ENCODE data around the gene PERCC1. TPM values are rescaled to one million over a fixed set of nuclear protein-coding genes. Genes with fewer than 3 reads are reported as not detected.

Gene PERCC1
- total RNA-seq, 1 donor from 2014 or later: not detected

DNA sequence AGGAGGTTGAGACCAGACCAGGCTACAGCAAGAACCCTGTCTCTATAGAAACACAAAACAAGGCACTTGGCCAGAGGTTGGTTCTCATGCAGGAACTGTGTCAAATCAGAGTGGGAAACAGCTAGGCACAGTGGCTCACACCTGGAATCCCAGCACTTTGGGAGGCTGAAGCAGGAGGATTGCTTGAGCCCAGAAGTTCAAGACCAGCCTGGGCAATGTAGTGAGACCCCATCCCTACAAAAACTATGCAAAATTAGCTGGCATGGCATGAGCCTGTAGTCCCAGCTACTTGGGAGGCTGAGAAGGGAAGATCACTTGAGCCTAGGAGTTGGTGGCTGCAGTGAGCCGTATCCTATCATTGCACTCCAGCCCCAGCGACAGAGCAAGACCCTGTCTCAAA is 18.0 kb upstream of the PERCC1 start:
- no peak for DNase-seq (ENCODE audit: low read depth in 2 of 2)

DNA sequence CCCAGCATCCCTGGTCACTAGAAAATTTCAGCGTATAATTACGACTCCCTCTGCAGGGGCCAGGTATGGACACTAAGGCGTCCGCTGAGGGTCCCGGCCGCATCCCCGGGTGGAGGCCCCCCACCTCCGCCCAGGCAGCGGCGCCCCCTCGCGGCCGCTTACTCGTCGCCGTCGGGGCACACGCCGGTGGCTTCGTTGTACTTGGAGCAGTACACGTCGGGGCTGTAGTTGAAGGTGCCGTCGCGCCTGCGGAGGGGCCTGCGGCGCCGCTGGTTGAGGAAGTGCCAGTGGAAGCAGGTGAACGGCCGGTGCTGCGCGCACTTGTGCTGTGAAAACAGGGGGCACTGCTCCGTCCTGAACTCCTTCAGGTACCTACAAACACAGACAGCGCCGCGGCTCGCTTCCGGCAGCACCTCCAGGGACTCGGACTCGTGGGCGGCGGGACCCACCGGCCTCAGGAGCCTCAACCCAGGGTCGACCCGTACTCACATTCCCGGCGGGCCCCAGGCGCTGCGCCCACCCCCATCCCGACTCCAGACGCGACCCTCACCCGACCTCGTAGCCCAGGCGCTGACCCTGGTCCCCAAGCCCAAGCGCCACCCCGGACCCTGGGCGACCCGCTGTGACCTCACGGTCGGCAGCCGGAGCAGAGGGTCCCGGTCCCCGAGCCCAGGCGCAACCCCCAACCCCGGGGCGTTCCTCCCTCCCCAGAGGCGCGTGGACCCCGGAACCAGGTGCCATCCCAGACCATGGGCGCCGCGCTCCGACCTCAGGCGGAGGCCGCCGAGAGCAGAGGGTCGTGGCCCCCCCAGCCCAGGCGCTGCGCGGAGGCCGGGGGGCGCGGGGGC is 17.0 kb upstream of the PERCC1 start:
- DNase-seq (ENCODE audit: low read depth in 2 of 2): peak; percentile 24 to 71

DNA sequence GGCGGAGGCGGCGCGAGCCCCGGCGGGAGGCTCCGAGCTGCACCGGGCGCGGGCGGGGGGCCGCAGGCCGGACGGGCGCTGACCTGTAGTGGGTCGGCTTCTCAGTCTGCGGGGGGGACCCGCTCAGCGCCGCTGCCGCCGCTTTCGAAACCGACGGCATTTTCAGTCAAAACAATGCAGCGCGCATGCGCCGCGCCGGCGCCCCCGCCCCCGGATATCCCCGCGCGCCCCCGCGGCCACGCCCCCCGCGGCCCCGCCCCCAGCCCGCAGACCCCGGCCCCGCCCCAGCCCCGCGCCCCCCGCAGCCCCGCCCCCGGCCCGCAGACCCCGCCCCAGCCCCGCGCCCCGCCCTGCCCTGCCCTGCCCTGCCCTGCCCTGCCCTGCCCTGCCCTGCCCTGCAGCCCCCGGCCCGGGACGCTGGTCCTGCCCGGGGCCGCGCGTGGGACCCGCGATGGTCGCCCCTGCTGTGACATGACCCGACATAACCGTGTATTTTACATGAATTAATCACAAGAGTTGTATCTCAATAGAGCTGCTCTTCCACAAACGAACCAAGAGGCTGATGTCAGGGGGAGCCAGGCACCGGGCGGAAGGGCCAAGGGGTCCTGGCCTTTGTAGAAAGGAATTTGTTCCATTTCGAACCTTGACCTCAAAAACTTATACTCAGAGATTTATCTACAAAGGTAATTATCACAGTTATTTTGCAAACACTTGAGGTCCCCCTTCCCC is 16.2 kb upstream of the PERCC1 start, which contains the start of gene UNKL:
TSS of gene UNKL (minus strand) at position 173 of the 729 bp plus-strand sequence. CDS start at position 160, 13 bp downstream.
- DNase-seq (ENCODE audit: low read depth in 2 of 2): peak; percentile 36 to 66

DNA sequence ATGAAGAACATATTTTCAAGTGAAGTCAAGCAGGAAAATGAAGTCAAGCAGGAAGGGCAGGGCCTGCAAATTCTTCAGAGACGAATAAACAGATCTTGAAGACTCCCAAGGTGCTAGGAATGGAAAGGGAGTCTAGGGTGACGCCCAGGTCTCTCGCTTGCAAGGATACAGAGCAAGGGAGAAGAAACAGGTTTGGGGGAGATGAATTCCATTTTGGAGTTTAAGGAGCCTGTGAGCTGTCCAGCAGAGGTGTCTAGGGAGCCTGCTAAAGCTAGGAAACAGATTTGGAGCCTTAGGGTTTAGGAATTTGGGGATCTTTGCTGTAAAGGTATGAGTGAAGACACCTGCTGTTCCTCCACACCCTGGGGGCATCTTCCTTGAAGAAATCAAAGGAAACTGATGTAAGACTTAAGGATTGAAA is 14.3 kb upstream of the PERCC1 start:
- no peak for DNase-seq (ENCODE audit: low read depth in 2 of 2)

DNA sequence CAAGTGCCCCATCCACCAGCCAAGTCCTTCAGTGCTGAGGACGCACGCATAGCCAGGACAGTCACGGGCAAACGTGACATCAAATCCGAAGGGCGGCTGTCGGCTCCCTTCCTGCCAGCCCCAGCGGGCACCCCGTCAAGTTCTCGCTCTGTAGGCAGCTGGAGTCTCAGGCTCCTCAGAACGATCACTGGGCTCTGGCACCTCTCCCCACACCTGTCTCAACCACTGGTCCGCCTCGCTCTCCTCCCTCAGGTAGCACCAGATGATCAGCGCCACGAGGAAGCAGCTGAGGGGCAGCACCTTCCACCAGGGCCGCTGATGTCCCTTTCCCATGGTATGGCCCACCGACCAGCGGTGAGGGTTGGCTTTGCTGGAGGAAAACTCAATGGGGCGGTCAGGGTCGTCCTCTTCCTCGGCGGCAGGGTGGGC is 10.8 kb upstream of the PERCC1 start:
- DNase-seq (ENCODE audit: low read depth in 2 of 2): peak in 1 of 2 donors; percentile 9

DNA sequence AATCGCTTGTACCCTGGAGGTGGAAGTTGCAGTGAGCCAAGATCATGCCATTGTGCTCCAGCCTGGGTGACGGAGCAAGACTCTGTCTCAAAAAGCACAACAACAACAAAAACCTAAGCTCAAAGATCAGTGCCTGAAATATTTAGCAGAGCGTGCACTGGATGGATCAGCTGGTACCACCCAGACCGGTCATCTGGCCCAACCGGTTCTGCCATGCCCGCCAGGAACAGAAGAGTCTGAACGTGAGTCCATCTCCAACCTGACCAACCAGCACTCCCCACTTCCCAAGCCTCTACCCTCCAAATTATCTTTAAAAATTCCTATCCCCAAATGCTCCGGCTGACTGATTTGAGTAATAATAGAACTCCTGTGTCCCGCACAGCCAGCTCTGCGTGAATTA is 8.8 kb upstream of the PERCC1 start:
- DNase-seq (ENCODE audit: low read depth in 2 of 2): no peak

DNA sequence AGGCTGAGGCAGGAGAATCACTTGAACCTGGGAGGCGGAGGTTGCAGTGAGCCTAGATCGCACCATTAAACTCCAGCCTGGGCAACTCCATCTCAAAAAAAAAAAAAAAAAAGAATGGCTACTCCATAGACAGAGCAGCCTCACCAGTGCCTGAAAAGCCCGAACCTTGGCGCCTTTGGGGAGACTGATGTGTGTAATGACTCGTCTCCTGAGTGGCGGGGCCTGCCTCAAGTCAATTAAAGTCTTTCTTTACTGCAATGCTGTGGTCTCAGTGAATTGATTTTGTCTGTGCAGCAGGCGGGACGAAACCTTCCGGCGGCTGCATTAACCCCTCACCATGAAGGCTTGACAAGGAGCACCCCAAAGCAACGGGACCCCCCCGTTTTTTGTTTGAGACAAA is 6.8 kb upstream of the PERCC1 start:
- DNase-seq (ENCODE audit: low read depth in 2 of 2): no peak

DNA sequence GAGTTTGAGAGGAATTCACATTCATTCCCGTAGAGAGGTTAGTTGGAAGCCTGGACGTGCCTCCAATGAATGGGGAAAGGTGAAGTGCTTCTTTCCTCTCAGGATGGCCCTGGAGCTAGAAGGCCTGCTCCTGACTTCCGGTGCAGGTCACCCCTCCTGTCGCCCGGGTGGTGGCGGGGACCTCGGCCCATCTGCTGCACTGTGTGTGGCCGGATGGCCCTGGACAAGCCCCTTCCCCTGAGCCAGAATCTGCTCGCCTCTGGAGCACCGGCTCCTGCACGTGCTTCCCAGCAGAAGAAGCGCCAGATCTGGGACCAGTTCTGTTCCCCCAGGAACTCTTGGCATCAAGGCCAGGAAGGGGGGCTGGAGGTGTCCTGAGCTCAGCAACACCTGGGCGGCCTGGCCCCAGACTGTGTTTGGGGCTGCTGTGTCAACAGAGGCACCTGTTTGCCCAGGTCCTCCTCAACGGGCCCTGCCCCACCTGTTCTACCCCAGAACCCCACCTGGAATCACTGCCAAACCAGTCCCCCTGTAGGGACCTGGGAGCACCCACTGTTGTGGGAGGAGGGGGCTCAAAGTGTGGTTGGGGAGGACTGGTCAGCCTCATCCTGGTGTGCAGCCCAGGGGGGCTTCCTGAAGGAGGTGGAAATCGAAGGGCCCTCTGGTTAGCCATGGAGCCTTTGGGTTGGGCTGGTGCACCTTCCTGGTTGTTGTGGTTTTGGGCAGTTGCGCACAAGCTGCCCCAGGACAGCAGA is 5.1 kb upstream of the PERCC1 start:
- no peak for DNase-seq (ENCODE audit: low read depth in 2 of 2)

DNA sequence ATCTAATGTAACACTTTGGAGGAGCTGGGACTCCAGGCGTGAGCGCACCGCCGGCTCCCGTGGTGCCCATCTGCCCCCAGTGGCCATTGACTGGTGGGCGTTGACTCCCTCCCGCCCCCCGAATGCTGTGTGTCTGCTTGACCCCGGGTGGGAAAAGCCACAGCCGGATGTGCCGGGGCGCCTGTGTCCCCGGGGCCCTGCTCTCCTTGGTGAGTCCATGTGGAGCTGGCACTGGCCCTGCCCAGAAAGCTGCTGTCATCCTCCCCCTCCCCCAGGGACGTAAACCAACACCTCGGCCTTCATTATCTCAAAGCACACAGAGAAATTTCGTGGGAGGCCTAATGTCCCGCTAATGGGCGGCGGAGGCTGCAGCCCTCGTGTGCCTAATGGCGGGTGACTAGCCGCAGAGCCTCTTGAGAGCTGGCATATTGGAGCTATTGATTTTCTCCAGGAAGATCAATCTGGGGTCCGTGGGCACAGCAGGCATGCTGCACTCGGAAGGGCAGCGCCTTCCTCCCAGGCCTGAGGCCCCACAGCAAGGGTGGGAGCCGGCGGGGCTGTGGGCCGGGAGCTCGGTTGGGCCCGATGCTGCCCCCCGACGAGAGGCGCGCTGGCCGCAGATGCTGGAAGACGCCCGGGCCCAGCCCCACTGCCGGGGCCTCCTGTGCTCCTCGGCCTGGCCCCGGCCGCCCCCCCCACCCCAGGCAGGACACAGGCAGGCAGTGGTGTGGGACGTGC is 4.0 kb upstream of the PERCC1 start:
- DNase-seq (ENCODE audit: low read depth in 2 of 2): no peak

DNA sequence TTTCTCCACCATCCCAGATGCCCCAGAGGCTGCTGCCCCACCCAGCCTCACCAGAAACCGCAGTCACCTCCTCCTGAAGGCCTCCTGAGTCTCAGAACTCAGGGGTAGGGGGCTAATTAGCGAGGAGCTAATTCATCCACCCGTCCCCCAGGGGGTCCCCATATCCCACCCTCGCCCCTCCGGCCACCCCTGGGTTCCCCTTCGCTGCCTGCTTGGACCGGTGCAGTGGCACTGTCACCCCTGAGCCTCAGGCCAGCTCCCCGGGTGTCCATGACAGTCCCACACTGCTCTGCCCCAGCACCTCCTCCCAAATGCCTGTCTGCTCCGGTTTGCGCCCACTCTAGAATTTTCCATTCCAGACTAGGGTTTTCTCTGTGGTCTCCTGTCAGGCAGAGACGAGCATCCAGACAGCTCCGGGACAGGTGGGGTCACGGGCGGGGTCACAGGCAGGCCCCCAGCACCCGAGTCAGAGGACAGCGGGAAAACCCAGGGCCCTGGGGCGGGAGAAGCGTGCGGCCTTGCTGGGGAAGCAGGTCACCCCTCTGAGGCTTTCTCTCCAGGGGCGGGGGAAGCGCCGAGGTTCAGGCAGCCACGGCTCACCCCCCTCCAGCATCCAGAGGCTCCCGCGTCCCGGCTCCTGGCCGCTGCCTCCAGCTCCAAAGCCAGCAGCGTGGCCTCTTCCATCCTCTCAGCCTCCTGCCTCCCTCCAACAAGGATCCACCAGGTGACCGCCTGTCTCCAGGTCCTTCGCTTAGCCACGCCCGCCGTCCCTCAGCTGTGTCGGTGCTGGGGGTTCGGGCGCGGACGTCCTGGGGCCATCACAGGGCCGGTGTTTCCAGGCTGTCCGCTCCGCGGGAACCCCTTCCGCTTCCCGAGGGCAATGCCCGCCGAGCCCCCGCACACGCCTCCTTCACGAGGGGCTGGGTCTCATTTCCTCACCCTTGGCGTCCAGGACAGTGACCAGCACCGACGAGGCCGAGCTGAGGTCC is 3.1 kb upstream of the PERCC1 start:
- DNase-seq (ENCODE audit: low read depth in 2 of 2): no peak

DNA sequence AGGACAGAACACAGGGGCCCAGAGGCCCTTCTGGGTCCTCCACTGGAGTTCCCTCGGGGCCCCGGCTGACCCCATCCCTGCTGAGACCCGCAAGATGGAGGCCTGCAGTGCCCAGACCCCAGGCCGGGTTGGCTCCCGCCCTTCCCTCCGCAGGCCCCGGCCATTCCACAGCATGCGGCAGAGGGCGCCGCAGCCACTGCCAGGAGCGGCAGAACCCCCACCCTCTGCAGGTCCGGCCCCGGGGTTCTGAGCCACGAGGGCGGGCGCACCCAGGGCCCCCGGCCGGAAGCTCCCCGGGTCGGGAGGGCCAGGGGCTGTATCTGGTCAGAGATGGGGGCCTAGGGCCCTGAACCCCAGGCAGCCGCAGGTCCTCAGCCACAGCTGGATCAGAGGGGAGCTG is 2.4 kb upstream of the PERCC1 start:
- peak in 1 of 2 donors; percentile 48 for DNase-seq (ENCODE audit: low read depth in 2 of 2)

DNA sequence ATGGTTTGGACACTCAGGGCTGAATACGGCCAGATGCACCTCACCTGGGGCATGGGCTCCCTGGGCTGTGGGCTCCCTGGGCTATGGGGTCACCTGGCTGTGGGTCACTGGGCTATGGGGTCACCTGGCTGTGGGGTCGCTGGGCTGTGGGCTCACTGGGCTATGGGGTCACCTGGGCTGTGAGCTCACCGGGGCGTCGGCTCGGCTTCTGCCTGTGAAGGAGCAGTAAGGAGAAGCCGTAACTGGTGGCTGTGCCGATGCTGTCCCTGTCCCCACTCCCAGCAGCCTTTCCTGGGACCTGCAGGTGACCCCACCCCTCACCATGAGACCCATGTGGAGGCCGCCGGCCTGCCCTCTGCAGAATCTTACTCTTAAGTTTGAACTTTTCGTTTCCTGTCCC is 1.9 kb upstream of the PERCC1 start:
- no peak for DNase-seq (ENCODE audit: low read depth in 2 of 2)

DNA sequence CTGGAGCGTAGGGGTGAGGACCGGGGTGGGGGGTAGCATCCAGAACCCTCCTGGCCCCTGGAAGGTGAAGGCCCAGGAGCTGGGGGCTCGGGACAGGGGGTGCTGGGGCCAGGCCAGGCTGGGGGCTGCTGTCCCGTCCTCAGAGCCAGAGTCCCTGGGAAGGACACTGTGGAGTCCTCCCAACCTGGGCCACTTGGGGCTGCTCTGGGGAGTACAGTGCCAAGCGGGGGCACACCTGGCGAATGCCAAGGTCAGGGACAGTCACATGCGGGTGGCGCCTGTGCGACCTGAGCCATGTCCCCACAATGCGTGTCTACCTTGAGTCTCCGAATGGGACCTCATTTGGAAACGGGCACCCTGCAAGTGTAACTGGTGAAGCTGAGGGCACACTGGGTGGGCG is 1.2 kb upstream of the PERCC1 start:
- no peak for DNase-seq (ENCODE audit: low read depth in 2 of 2)

DNA sequence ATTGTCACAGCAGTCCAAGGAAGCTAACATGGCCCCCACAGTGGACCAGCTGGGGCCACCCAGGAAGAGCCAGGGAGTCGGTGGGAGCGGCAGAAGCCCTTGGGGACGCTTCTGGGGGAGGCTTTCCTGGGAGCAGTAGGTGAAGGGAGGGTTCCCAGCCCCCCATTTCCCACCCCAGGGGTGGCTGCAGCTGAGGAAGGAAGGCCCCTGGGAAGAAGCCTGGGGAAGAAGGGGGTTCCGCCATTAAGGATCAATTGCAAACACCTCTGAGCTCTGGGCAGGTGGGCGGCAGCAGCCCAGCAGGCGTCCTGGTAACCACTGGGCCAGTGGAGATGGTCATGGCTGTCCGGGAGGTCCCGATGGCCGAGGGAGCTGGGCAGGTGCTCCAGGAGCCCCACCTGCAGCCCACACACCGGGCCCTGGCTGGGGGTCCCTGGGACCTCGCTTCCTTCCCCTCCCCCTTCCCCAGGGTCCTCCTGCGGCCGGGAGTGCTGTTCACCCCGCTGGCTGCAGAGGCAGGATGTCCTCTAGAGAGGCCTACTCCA is 592 bp upstream of the PERCC1 start:
- DNase-seq (ENCODE audit: low read depth in 2 of 2): no peak

DNA sequence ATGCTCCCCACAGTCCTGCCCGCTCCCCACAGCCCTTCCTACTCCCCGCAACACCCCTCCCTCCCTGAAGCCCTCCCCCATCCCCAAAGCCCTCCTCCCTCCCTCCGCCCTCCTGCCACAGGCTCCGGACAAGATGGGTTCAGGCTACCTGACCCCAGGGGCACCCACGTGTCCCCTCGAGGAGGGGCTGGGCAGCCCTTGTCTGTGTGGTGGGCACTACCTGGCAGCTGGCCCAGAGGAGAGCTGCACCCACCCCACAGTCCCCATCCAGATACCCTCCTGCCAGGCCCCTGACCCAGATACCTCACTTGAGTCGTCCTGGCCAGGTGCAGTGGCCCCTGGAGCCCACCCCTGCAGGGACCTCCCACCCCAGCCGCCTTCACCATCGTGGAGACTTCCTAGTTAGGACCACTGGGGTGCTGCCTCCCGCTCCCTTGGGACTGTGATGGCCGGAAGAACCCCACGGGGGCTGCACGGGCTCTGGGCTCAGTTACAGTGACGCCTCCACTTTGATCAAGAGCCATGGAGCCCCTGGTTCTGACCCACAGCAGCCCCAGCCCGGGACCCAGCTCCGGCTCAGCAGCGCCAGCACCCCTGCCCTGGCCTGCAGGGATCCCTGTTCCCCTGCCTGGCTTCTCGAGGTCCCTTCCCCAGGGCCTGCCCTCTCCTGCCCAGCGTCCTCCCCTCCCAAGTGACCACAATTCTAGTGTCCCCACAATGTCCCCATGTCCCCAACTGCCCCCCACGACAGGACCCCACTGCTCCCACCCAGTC is 806 bp downstream of the PERCC1 start:
- no peak for DNase-seq (ENCODE audit: low read depth in 2 of 2)

DNA sequence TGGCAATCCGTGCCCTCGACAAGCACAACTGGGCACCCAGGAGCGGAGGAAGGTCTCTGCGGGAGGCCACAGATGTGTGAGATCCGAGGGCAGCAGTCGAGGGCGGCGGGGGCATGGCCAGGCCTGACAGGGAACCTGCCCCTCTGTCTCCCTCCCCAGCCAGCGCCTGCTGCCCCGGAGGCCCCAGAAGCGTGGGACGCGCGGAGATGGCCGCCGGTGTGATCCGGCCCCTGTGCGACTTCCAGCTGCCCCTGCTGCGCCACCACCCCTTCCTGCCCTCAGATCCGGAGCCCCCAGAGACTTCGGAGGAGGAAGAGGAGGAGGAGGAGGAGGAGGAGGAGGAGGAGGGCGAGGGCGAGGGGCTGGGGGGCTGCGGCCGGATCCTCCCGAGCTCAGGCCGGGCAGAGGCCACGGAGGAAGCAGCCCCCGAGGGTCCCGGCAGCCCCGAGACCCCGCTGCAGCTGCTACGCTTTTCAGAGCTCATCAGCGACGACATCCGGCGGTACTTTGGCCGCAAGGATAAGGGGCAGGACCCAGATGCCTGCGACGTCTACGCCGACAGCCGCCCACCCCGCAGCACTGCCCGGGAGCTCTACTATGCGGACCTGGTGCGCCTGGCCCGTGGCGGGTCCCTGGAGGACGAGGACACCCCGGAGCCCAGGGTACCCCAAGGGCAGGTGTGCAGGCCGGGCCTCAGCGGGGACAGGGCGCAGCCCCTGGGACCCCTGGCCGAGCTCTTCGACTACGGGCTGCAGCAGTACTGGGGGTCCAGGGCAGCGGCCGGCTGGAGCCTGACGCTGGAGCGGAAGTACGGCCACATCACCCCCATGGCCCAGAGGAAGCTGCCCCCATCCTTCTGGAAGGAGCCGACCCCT is 1.7 kb downstream of the PERCC1 start:
- DNase-seq (ENCODE audit: low read depth in 2 of 2): no peak

DNA sequence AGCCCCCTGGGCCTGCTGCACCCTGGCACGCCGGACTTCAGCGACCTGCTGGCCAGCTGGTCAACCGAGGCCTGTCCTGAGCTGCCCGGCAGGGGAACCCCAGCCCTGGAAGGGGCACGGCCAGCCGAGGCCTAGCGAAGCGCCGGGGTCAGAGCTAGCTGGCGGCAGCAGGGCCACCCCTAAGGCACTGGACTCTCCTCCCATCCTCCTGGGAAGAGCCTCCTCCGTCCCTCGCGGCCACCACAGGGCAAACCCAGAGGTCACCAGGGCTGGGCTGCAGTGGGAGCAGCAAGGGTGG is 2.3 kb downstream of the PERCC1 start:
- DNase-seq (ENCODE audit: low read depth in 2 of 2): no peak

DNA sequence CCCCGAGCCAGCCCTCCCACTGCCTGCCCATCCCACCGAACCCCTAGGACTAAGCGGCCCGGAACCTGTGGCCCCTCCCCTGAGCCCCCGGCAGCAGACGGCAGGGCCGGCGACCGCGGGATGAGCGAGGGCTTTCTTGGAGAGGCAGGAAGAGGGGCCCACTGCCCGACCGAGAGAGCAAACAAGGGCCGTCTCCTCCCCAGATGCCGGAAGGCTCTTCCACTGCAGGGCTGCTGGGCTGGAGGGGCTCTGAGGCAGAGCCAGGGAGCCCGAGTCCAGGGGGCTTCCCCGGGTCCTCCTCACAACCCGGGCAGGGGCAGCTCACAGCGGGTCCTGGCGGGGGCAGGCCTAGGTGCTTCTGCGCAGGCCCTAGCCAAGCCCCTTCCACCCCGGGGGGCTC is 2.9 kb downstream of the PERCC1 start:
- DNase-seq (ENCODE audit: low read depth in 2 of 2): no peak

Measured in dermis microvascular lymphatic vessel endothelial cell (primary cell).